ENCODE data around the gene STYK1.

DNA sequence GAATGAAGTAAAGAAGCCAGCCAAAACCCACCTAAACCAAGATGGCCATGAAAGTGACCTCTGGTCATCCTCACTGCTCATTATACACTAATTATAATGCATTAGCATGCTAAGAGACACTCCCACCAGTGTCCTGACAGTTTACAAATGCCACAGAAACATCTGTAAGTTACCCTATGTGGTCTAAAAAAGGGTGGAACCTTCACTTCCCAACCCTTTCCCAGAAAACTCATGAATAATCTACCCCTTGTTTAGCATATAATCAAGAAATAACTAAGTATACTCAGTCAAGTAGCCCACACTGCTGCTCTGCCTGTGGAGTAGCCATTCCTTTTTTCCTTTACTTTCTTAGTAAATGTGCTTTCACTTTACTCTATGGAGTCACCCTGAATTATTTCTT lies 19.8 kb downstream of the STYK1 start:
- TF ChIP-seq RAD21 (IDR thresholded peaks at IDR 0.05) (no peak), GABPA (IDR thresholded peaks at IDR 0.05 in 1 of 2, conservative IDR thresholded peaks at IDR 0.05 in 1 of 2) (no peak), EGR1 (IDR thresholded peaks at IDR 0.05; ENCODE audit: low read depth in 2 of 2) (no peak), HNF4A (conservative IDR thresholded peaks at IDR 0.05) (no peak), YY1 (IDR thresholded peaks at IDR 0.05) (no peak)
- TF ChIP-seq, protein P1, sequence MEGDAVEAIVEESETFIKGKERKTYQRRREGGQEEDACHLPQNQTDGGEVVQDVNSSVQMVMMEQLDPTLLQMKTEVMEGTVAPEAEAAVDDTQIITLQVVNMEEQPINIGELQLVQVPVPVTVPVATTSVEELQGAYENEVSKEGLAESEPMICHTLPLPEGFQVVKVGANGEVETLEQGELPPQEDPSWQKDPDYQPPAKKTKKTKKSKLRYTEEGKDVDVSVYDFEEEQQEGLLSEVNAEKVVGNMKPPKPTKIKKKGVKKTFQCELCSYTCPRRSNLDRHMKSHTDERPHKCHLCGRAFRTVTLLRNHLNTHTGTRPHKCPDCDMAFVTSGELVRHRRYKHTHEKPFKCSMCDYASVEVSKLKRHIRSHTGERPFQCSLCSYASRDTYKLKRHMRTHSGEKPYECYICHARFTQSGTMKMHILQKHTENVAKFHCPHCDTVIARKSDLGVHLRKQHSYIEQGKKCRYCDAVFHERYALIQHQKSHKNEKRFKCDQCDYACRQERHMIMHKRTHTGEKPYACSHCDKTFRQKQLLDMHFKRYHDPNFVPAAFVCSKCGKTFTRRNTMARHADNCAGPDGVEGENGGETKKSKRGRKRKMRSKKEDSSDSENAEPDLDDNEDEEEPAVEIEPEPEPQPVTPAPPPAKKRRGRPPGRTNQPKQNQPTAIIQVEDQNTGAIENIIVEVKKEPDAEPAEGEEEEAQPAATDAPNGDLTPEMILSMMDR (IDR thresholded peaks at IDR 0.05; ENCODE audit: low read depth, low read length, missing input control) = no peak
- TF ChIP-seq, protein P2, sequence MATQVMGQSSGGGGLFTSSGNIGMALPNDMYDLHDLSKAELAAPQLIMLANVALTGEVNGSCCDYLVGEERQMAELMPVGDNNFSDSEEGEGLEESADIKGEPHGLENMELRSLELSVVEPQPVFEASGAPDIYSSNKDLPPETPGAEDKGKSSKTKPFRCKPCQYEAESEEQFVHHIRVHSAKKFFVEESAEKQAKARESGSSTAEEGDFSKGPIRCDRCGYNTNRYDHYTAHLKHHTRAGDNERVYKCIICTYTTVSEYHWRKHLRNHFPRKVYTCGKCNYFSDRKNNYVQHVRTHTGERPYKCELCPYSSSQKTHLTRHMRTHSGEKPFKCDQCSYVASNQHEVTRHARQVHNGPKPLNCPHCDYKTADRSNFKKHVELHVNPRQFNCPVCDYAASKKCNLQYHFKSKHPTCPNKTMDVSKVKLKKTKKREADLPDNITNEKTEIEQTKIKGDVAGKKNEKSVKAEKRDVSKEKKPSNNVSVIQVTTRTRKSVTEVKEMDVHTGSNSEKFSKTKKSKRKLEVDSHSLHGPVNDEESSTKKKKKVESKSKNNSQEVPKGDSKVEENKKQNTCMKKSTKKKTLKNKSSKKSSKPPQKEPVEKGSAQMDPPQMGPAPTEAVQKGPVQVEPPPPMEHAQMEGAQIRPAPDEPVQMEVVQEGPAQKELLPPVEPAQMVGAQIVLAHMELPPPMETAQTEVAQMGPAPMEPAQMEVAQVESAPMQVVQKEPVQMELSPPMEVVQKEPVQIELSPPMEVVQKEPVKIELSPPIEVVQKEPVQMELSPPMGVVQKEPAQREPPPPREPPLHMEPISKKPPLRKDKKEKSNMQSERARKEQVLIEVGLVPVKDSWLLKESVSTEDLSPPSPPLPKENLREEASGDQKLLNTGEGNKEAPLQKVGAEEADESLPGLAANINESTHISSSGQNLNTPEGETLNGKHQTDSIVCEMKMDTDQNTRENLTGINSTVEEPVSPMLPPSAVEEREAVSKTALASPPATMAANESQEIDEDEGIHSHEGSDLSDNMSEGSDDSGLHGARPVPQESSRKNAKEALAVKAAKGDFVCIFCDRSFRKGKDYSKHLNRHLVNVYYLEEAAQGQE (IDR thresholded peaks at IDR 0.05) = no peak
- TF ChIP-seq, protein P3, sequence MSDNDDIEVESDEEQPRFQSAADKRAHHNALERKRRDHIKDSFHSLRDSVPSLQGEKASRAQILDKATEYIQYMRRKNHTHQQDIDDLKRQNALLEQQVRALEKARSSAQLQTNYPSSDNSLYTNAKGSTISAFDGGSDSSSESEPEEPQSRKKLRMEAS (IDR thresholded peaks at IDR 0.05) = no peak
- TF ChIP-seq, protein P4, sequence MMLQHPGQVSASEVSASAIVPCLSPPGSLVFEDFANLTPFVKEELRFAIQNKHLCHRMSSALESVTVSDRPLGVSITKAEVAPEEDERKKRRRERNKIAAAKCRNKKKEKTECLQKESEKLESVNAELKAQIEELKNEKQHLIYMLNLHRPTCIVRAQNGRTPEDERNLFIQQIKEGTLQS (IDR thresholded peaks at IDR 0.05) = no peak

Data from liver (tissue), 3 donors.